Neural progenitor cell (in vitro differentiated cells): ENCODE data around the gene AMBRA1.

ENCODE experiments used
- EZH2 ChIP-seq: fragments of 200-600 bp; sonication (generic); IDR thresholded peaks from 2 replicates; pipeline ENCODE4 v1.6.1; 2017; ENCODE audit warnings: antibody characterized with exemption, mild to moderate bottlenecking, moderate library complexity
- TF ChIP-seq, protein P1 (sequence below): fragments of 200-600 bp; sonication (generic); IDR thresholded peaks from 2 replicates; pipeline ENCODE4 v1.5.1; 2017; ENCODE audit warnings: antibody characterized with exemption, mild to moderate bottlenecking

DNA sequence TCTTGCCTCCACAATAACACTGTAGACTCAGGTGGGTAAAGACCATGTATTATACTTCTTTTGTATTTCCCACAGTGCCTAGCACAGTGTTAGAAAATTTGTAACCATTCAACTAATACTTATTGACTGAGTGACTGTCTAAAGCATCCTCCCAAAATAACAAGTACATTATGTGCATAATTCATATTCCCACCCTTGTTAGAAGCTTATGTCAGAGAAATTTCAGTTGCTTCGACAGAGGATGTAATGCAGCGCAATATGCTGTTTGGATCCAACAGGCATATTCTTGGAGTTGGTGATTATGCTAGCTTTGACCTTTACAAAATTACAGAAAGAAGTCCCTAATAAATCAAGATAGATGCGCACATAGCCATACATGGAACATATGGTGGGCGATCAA is 53.0 kb downstream of the AMBRA1 start:
- TF ChIP-seq, protein P1, sequence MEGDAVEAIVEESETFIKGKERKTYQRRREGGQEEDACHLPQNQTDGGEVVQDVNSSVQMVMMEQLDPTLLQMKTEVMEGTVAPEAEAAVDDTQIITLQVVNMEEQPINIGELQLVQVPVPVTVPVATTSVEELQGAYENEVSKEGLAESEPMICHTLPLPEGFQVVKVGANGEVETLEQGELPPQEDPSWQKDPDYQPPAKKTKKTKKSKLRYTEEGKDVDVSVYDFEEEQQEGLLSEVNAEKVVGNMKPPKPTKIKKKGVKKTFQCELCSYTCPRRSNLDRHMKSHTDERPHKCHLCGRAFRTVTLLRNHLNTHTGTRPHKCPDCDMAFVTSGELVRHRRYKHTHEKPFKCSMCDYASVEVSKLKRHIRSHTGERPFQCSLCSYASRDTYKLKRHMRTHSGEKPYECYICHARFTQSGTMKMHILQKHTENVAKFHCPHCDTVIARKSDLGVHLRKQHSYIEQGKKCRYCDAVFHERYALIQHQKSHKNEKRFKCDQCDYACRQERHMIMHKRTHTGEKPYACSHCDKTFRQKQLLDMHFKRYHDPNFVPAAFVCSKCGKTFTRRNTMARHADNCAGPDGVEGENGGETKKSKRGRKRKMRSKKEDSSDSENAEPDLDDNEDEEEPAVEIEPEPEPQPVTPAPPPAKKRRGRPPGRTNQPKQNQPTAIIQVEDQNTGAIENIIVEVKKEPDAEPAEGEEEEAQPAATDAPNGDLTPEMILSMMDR, result no peak
- no peak for TF ChIP-seq EZH2
